ENCODE measurements around the gene MRPL11. TPM values are rescaled to one million over a fixed set of nuclear protein-coding genes. Genes with fewer than 3 reads are reported as not detected.
"Not testable (repeated sequence)": the region's sequence is repeated elsewhere in the genome, so short reads cannot be mapped to it uniquely, and the experiment has no call there.

MRPL11 gene
- total RNA-seq, 1 donor = 33.3 TPM

GRCh38 chr11:66443602-66444001, 5.0 kb upstream of the MRPL11 start:
- Histone ChIP-seq H3K79me2 (ENCODE audit: insufficient read depth, low read length) (no peaks in the 10 kb centered on the region), H3K4me3 (ENCODE audit: insufficient read depth, low read length) (peak overlapping the region; percentile 22), H3K9me3 (ENCODE audit: low read depth, low read length) (no peaks in the 10 kb centered on the region), H3K27me3 (ENCODE audit: insufficient read depth, low read length) (peaks cover 16% of the 10 kb centered on the region), H4K20me1 (ENCODE audit: insufficient read depth, low read length) (no peaks in the 10 kb centered on the region), H2AFZ (ENCODE audit: low read length) (peak overlapping the region; percentile 6), H3K36me3 (ENCODE audit: insufficient read depth, low read length) (no peaks in the 10 kb centered on the region), H3K4me1 (ENCODE audit: insufficient read depth, low read length) (peaks cover 16% of the 10 kb centered on the region), H3K4me2 (ENCODE audit: insufficient read depth, low read length) (peak overlapping the region; percentile 59), H3K27ac (ENCODE audit: low read depth, low read length) (peak overlapping the region; percentile 77)
- no peak for TF ChIP-seq CTCF (IDR thresholded peaks at IDR 0.05; ENCODE audit: extremely low read depth, low read depth, low read length)
- peak; percentile 95 for DNase-seq (ENCODE audit: insufficient read length, low spot score, missing footprints)

- not testable (repeated sequence) for H3K4me2 ChIP-seq (ENCODE audit: insufficient read depth, low read length); H4K20me1 ChIP-seq (ENCODE audit: insufficient read depth, low read length); H3K9me3 ChIP-seq (ENCODE audit: low read depth, low read length); DNase-seq (ENCODE audit: insufficient read length, low spot score, missing footprints); H3K36me3 ChIP-seq (ENCODE audit: insufficient read depth, low read length); H3K79me2 ChIP-seq (ENCODE audit: insufficient read depth, low read length); H2AFZ ChIP-seq (ENCODE audit: low read length); H3K4me3 ChIP-seq (ENCODE audit: insufficient read depth, low read length); H3K27me3 ChIP-seq (ENCODE audit: insufficient read depth, low read length); H3K27ac ChIP-seq (ENCODE audit: low read depth, low read length)
- H3K4me1 ChIP-seq (ENCODE audit: insufficient read depth, low read length) = peaks cover 23% of the 10 kb centered on the region
Observed at GRCh38 chr11:66440940-66441282, 2.3 kb upstream of the MRPL11 start.

GRCh38 chr11:66440101-66440939, 1.7 kb upstream of the MRPL11 start:
- not testable (repeated sequence) for DNase-seq (ENCODE audit: insufficient read length, low spot score, missing footprints); H3K79me2 ChIP-seq (ENCODE audit: insufficient read depth, low read length)

GRCh38 chr11:66437979-66438503, 607 bp downstream of the MRPL11 start:
- peak overlapping the region; percentile 99 for H3K4me2 ChIP-seq (ENCODE audit: insufficient read depth, low read length)
- no peaks in the 10 kb centered on the region for H3K9me3 ChIP-seq (ENCODE audit: low read depth, low read length)
- H3K27ac ChIP-seq (ENCODE audit: low read depth, low read length) = peak overlapping the region; percentile 84
- H3K79me2 ChIP-seq (ENCODE audit: insufficient read depth, low read length) = peaks cover 7% of the 10 kb centered on the region
- H3K4me1 ChIP-seq (ENCODE audit: insufficient read depth, low read length) = peaks cover 7% of the 10 kb centered on the region
- H3K36me3 ChIP-seq (ENCODE audit: insufficient read depth, low read length) = peaks cover 9% of the 10 kb centered on the region
- peaks cover 3% of the 10 kb centered on the region for H3K27me3 ChIP-seq (ENCODE audit: insufficient read depth, low read length)
- no peaks in the 10 kb centered on the region for H4K20me1 ChIP-seq (ENCODE audit: insufficient read depth, low read length)
- peak overlapping the region; percentile 84 for H3K4me3 ChIP-seq (ENCODE audit: insufficient read depth, low read length)
- DNase-seq (ENCODE audit: insufficient read length, low spot score, missing footprints) = no peak
- H2AFZ ChIP-seq (ENCODE audit: low read length) = peak overlapping the region; percentile 99
- no peak for TF ChIP-seq CTCF (IDR thresholded peaks at IDR 0.05; ENCODE audit: extremely low read depth, low read depth, low read length)

More at GRCh38 chr11:66440101-66440939, 1.7 kb upstream of the MRPL11 start:
- peaks cover 23% of the 10 kb centered on the region for H3K4me1 ChIP-seq (ENCODE audit: insufficient read depth, low read length)
- H3K27ac ChIP-seq (ENCODE audit: low read depth, low read length); H3K9me3 ChIP-seq (ENCODE audit: low read depth, low read length); H3K36me3 ChIP-seq (ENCODE audit: insufficient read depth, low read length); H3K27me3 ChIP-seq (ENCODE audit: insufficient read depth, low read length); H3K4me3 ChIP-seq (ENCODE audit: insufficient read depth, low read length); H3K4me2 ChIP-seq (ENCODE audit: insufficient read depth, low read length); H4K20me1 ChIP-seq (ENCODE audit: insufficient read depth, low read length); H2AFZ ChIP-seq (ENCODE audit: low read length): not testable (repeated sequence)

- no peaks in the 10 kb centered on the region for H4K20me1 ChIP-seq (ENCODE audit: insufficient read depth, low read length)
- no peak overlapping the region for H3K4me2 ChIP-seq (ENCODE audit: insufficient read depth, low read length)
- no peak overlapping the region for H2AFZ ChIP-seq (ENCODE audit: low read length)
- peaks cover 9% of the 10 kb centered on the region for H3K36me3 ChIP-seq (ENCODE audit: insufficient read depth, low read length)
- no peaks in the 10 kb centered on the region for H3K4me1 ChIP-seq (ENCODE audit: insufficient read depth, low read length)
- TF ChIP-seq CTCF (IDR thresholded peaks at IDR 0.05; ENCODE audit: extremely low read depth, low read depth, low read length) = no peak
- no peaks in the 10 kb centered on the region for H3K27me3 ChIP-seq (ENCODE audit: insufficient read depth, low read length)
- no peak overlapping the region for H3K4me3 ChIP-seq (ENCODE audit: insufficient read depth, low read length)
- DNase-seq (ENCODE audit: insufficient read length, low spot score, missing footprints) = no peak
- no peaks in the 10 kb centered on the region for H3K79me2 ChIP-seq (ENCODE audit: insufficient read depth, low read length)
- no peaks in the 10 kb centered on the region for H3K9me3 ChIP-seq (ENCODE audit: low read depth, low read length)
- H3K27ac ChIP-seq (ENCODE audit: low read depth, low read length) = no peak overlapping the region
Observed at GRCh38 chr11:66432597-66432996, 6.1 kb downstream of the MRPL11 start.

GRCh38 chr11:66431871-66432329, 6.7 kb downstream of the MRPL11 start:
- DNase-seq (ENCODE audit: insufficient read length, low spot score, missing footprints); H3K36me3 ChIP-seq (ENCODE audit: insufficient read depth, low read length); H4K20me1 ChIP-seq (ENCODE audit: insufficient read depth, low read length); H3K27ac ChIP-seq (ENCODE audit: low read depth, low read length); H3K9me3 ChIP-seq (ENCODE audit: low read depth, low read length); H3K79me2 ChIP-seq (ENCODE audit: insufficient read depth, low read length); H2AFZ ChIP-seq (ENCODE audit: low read length); H3K4me3 ChIP-seq (ENCODE audit: insufficient read depth, low read length); H3K4me2 ChIP-seq (ENCODE audit: insufficient read depth, low read length); H3K4me1 ChIP-seq (ENCODE audit: insufficient read depth, low read length); H3K27me3 ChIP-seq (ENCODE audit: insufficient read depth, low read length): not testable (repeated sequence)
